NCI-H146 (cell line): Measurements from ENCODE around the gene SSTR4.

ENCODE experiments used
- DNase-seq: peaks from one replicate; lab custom pipeline; 2025; lab: John Stamatoyannopoulos, UW

The SSTR4 gene

GRCh38 chr20:23086931-23087411 lies 51.9 kb downstream of the SSTR4 start:
- DNase-seq, result no peak

- no peak for DNase-seq
Observed at GRCh38 chr20:23087587-23088251, 52.6 kb downstream of the SSTR4 start.
